Measurements from ENCODE around the gene TRAPPC10. TPM values are rescaled to one million over a fixed set of nuclear protein-coding genes. Genes with fewer than 3 reads are reported as not detected.

TRAPPC10 gene
- total RNA-seq, 2 donors from 2014 or later: 45.9 to 47.9 TPM

DNA sequence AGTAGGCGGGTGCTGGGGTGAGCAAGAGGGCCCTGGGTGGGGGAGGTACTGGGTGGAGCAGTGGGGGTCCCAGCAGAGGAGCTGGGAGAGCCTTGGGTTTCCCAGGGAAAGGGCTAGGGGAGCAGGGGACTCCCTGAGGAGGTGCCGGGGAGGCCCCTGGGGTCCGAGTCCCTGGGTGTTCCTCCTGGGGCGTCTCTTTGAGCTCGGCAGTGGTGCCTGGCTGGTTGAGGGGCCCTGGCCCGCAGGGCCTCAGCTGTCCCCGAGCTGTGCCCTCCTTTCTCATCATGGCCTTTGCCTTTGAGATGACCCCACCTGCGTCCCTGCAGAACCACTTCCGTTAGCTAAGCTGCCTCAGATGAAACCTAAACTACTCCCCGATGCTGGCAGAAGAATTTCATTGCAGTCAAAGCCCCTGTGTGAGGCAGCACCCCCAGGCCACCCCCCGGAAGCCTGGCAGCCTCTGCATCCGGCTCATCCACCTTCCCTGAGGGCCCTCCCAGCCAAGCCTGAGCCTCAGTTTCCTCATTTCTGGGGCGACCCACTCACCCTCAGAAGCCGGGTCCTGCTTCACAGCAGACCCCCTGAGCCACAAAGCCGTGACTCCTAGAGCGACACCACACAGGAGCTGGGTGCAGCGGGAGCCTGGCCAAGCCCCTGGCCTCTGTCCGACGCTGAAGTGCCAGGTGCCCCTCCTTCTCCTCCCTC is 43.5 kb upstream of the TRAPPC10 start:
- Histone ChIP-seq H3K27ac (no peak overlapping the region), H3K9me3 (no peaks in the 10 kb centered on the region), H3K36me3 (peaks cover 17% of the 10 kb centered on the region), H3K4me3 (no peak overlapping the region), H3K4me1 (ENCODE audit: control insufficient read depth in 1 of 2, low read depth in 2 of 2) (no peaks in the 10 kb centered on the region), H3K27me3 (replicated peaks; ENCODE audit: insufficient read depth) (no peaks in the 10 kb centered on the region)
- ATAC-seq (ENCODE audit: insufficient number of reproducible peaks, low FRiP score, low read depth) (no peak), DNase-seq (ENCODE audit: low spot score) (no peak)
- TF ChIP-seq, protein P1, sequence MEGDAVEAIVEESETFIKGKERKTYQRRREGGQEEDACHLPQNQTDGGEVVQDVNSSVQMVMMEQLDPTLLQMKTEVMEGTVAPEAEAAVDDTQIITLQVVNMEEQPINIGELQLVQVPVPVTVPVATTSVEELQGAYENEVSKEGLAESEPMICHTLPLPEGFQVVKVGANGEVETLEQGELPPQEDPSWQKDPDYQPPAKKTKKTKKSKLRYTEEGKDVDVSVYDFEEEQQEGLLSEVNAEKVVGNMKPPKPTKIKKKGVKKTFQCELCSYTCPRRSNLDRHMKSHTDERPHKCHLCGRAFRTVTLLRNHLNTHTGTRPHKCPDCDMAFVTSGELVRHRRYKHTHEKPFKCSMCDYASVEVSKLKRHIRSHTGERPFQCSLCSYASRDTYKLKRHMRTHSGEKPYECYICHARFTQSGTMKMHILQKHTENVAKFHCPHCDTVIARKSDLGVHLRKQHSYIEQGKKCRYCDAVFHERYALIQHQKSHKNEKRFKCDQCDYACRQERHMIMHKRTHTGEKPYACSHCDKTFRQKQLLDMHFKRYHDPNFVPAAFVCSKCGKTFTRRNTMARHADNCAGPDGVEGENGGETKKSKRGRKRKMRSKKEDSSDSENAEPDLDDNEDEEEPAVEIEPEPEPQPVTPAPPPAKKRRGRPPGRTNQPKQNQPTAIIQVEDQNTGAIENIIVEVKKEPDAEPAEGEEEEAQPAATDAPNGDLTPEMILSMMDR (IDR thresholded peaks at IDR 0.05): no peak

DNA sequence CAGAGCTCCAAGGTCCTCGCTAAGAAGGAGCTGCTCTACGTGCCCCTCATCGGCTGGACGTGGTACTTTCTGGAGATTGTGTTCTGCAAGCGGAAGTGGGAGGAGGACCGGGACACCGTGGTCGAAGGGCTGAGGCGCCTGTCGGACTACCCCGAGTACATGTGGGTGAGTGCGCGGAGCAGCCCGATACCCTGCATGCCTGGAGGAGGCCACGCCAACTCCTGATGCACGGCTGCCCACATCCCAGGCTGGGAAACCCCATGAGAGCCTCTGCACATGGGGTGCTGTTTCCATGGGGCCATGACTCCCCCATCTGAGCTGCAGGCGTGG is 43.0 kb upstream of the TRAPPC10 start:
- Histone ChIP-seq H3K27me3 (replicated peaks; ENCODE audit: insufficient read depth) (no peaks in the 10 kb centered on the region), H3K9me3 (no peaks in the 10 kb centered on the region), H3K4me3 (no peak overlapping the region), H3K4me1 (ENCODE audit: control insufficient read depth in 1 of 2, low read depth in 2 of 2) (no peaks in the 10 kb centered on the region), H3K36me3 (peaks cover 17% of the 10 kb centered on the region), H3K27ac (no peak overlapping the region)
- no peak for ATAC-seq (ENCODE audit: insufficient number of reproducible peaks, low FRiP score, low read depth)
- DNase-seq (ENCODE audit: low spot score): no peak
- TF ChIP-seq, protein P1 (IDR thresholded peaks at IDR 0.05): no peak

DNA sequence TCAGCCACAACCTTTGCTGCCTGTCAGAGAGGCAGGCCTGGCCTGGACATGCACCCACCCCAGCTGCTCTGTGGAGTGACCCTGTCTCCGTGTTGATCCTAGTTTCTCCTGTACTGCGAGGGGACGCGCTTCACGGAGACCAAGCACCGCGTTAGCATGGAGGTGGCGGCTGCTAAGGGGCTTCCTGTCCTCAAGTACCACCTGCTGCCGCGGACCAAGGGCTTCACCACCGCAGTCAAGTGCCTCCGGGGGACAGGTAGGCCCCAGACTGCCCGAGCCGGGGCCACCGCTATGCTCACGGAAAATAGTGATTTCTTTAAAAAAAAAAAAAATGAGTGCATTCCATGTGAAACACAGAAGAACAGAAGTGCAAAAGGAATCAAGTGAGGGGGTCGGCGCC is 41.6 kb upstream of the TRAPPC10 start:
- no peak for ATAC-seq (ENCODE audit: insufficient number of reproducible peaks, low FRiP score, low read depth)

DNA sequence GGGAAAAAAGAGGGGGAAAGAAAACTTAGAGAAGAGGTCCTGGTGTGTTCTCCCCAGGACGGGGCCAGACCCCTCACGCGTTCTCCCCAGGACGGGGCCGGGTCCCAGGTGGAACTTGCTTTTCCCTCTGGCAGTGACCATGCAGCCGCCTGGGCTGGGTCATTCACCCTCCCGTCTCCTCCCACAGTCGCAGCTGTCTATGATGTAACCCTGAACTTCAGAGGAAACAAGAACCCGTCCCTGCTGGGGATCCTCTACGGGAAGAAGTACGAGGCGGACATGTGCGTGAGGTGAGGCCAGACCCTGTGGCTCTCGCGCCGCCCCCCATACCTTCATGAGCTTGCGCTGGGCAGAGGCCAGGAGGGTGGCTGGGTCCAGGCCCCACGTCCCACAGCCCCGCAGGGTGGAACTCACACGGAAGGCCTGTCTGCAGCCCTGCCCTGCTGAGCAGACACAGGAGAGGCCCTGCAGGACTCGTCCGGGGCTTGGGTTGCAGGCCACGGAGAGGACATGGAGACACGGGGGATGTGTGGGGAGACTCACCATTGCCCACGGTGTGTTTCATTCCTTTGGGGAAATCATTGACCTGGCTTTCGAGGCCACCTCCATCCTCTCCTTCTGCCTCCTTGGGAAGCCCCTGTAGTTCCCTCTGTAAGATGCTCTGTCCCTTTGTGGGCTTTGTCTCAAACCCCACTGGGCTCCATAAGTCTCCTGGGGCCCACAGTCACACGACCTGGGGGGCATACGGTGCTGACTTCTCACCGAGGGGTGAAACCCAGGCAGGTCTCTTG is 40.7 kb upstream of the TRAPPC10 start:
- Histone ChIP-seq H3K9me3 (no peaks in the 10 kb centered on the region), H3K27ac (no peak overlapping the region), H3K4me1 (ENCODE audit: control insufficient read depth in 1 of 2, low read depth in 2 of 2) (no peaks in the 10 kb centered on the region), H3K27me3 (replicated peaks; ENCODE audit: insufficient read depth) (no peaks in the 10 kb centered on the region), H3K4me3 (no peak overlapping the region), H3K36me3 (peaks cover 17% of the 10 kb centered on the region)
- ATAC-seq (ENCODE audit: insufficient number of reproducible peaks, low FRiP score, low read depth) (no peak), DNase-seq (ENCODE audit: low spot score) (no peak)
- TF ChIP-seq, protein P1 (IDR thresholded peaks at IDR 0.05): no peak

More for the DNA sequence above, 41.6 kb upstream of the TRAPPC10 start:
- Histone ChIP-seq H3K9me3 (no peaks in the 10 kb centered on the region), H3K36me3 (peaks cover 17% of the 10 kb centered on the region), H3K4me1 (ENCODE audit: control insufficient read depth in 1 of 2, low read depth in 2 of 2) (no peaks in the 10 kb centered on the region), H3K27ac (no peak overlapping the region), H3K4me3 (no peak overlapping the region), H3K27me3 (replicated peaks; ENCODE audit: insufficient read depth) (no peaks in the 10 kb centered on the region)
- no peak for DNase-seq (ENCODE audit: low spot score)
- TF ChIP-seq, protein P1 (IDR thresholded peaks at IDR 0.05): no peak

DNA sequence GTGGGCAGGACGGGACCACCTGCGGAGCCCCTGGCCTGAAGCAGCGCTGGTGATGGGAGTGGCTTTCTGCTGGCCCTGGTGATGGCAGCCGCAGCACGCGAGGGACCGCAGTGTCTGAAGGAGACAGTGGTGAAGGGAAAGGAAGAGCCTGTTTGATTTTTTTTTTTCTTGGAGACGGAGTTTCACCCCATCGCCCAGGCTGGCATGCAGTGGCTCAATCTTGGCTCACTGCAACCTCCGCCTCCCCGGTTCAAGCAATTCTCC is 40.2 kb upstream of the TRAPPC10 start:
- ATAC-seq (ENCODE audit: insufficient number of reproducible peaks, low FRiP score, low read depth) (no peak), DNase-seq (ENCODE audit: low spot score) (no peak)
- TF ChIP-seq, protein P1 (IDR thresholded peaks at IDR 0.05): no peak
- Histone ChIP-seq H3K4me3 (no peak overlapping the region), H3K27ac (no peak overlapping the region), H3K9me3 (no peaks in the 10 kb centered on the region), H3K4me1 (ENCODE audit: control insufficient read depth in 1 of 2, low read depth in 2 of 2) (no peaks in the 10 kb centered on the region), H3K36me3 (peaks cover 17% of the 10 kb centered on the region), H3K27me3 (replicated peaks; ENCODE audit: insufficient read depth) (no peaks in the 10 kb centered on the region)
